ENCODE data around the gene PIEZO2.

DNA sequence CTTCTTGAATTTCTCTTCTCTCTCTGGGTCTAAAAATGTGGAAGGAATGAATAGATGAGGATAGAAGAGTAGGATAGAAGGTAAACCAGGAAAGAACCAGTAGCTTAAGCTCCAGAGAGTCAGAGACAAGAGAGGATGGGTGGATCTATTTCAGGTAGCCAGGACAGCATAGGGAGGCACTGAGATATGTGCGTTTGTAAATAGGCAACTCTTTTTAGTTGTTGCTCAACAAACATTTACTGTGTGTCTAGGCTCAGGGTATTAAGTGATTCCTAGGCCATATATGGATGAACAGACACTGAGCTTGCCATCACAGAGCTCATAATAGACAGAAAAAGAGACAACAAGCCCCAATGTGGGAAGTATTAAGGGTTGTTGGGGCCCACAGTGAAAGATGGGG lies 463.1 kb downstream of the PIEZO2 start:
- TF ChIP-seq SNAI2 (CRISPR knock-in tag; IDR thresholded peaks at IDR 0.05), result no peak
- TF ChIP-seq, protein P1, sequence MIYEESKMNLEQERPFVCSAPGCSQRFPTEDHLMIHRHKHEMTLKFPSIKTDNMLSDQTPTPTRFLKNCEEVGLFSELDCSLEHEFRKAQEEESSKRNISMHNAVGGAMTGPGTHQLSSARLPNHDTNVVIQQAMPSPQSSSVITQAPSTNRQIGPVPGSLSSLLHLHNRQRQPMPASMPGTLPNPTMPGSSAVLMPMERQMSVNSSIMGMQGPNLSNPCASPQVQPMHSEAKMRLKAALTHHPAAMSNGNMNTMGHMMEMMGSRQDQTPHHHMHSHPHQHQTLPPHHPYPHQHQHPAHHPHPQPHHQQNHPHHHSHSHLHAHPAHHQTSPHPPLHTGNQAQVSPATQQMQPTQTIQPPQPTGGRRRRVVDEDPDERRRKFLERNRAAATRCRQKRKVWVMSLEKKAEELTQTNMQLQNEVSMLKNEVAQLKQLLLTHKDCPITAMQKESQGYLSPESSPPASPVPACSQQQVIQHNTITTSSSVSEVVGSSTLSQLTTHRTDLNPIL (CRISPR knock-in tag; IDR thresholded peaks at IDR 0.05; ENCODE audit: low read depth), result no peak
- TF ChIP-seq, protein P2, sequence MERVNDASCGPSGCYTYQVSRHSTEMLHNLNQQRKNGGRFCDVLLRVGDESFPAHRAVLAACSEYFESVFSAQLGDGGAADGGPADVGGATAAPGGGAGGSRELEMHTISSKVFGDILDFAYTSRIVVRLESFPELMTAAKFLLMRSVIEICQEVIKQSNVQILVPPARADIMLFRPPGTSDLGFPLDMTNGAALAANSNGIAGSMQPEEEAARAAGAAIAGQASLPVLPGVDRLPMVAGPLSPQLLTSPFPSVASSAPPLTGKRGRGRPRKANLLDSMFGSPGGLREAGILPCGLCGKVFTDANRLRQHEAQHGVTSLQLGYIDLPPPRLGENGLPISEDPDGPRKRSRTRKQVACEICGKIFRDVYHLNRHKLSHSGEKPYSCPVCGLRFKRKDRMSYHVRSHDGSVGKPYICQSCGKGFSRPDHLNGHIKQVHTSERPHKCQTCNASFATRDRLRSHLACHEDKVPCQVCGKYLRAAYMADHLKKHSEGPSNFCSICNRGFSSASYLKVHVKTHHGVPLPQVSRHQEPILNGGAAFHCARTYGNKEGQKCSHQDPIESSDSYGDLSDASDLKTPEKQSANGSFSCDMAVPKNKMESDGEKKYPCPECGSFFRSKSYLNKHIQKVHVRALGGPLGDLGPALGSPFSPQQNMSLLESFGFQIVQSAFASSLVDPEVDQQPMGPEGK (CRISPR knock-in tag; IDR thresholded peaks at IDR 0.05; ENCODE audit: borderline replicate concordance), result no peak
- TF ChIP-seq, protein P3, sequence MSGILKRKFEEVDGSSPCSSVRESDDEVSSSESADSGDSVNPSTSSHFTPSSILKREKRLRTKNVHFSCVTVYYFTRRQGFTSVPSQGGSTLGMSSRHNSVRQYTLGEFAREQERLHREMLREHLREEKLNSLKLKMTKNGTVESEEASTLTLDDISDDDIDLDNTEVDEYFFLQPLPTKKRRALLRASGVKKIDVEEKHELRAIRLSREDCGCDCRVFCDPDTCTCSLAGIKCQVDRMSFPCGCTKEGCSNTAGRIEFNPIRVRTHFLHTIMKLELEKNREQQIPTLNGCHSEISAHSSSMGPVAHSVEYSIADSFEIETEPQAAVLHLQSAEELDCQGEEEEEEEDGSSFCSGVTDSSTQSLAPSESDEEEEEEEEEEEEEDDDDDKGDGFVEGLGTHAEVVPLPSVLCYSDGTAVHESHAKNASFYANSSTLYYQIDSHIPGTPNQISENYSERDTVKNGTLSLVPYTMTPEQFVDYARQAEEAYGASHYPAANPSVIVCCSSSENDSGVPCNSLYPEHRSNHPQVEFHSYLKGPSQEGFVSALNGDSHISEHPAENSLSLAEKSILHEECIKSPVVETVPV (CRISPR knock-in tag; IDR thresholded peaks at IDR 0.05), result no peak
- no peak for TF ChIP-seq RARB (CRISPR knock-in tag; IDR thresholded peaks at IDR 0.05)
- no peak for TF ChIP-seq ZFP3 (CRISPR knock-in tag; IDR thresholded peaks at IDR 0.05)
- no peak for TF ChIP-seq PPARA (CRISPR knock-in tag; IDR thresholded peaks at IDR 0.05; ENCODE audit: borderline replicate concordance)
- TF ChIP-seq ZNF8 (CRISPR knock-in tag; IDR thresholded peaks at IDR 0.05), result no peak
- TF ChIP-seq ARNTL (CRISPR knock-in tag; IDR thresholded peaks at IDR 0.05; ENCODE audit: borderline replicate concordance, low read depth), result no peak
- no peak for TF ChIP-seq CSDC2 (CRISPR knock-in tag; IDR thresholded peaks at IDR 0.05)

Data from SK-N-SH treated with all-trans-retinoic acid at 6 μM for 48 hours (cell line).